NT2/D1 (cell line): ENCODE results near the gene FGD4.
"Not testable (repeated sequence)": the region's sequence is repeated elsewhere in the genome, so short reads cannot be mapped to it uniquely, and the experiment has no call there.

Source experiments
- DNase-seq: peaks from one replicate; pipeline ENCODE4 v3.0.0-alpha.2; 2011; ENCODE audit warnings: low read depth, low spot score
- H3K27me3 ChIP-seq: 2 replicates; pipeline ENCODE4 v1.6.0; 2011; ENCODE audit warnings: mild to moderate bottlenecking; ENCODE audit not compliant: insufficient read length, insufficient read depth
- H3K36me3 ChIP-seq: 2 replicates; pipeline ENCODE4 v1.6.1; 2011; ENCODE audit warnings: mild to moderate bottlenecking, low read length, mixed read lengths; ENCODE audit not compliant: insufficient read depth, insufficient read length
- H3K4me1 ChIP-seq: 2 replicates; pipeline ENCODE4 v1.5.1; 2011; ENCODE audit not compliant: insufficient read depth, insufficient read length
- H3K4me3 ChIP-seq: 2 replicates; pipeline ENCODE4 v1.5.1; 2011; ENCODE audit warnings: low read depth; ENCODE audit not compliant: insufficient read length
- H3K9ac ChIP-seq: 2 replicates; pipeline ENCODE4 v1.6.0; 2011; ENCODE audit warnings: low read depth; ENCODE audit not compliant: insufficient read length
- H3K9me3 ChIP-seq: 2 replicates; pipeline ENCODE4 v1.5.1; 2011; ENCODE audit warnings: mild to moderate bottlenecking, low read length; ENCODE audit not compliant: insufficient read depth
- SUZ12 ChIP-seq: IDR thresholded peaks from 2 replicates; pipeline ENCODE4 v1.6.1; 2011; ENCODE audit not compliant: insufficient read length, insufficient read depth; ENCODE audit errors: extremely low read depth
- YY1 ChIP-seq: IDR thresholded peaks from 2 replicates; pipeline ENCODE4 v1.6.1; 2011; ENCODE audit not compliant: insufficient read length, insufficient read depth
- ZNF274 ChIP-seq: IDR thresholded peaks from 2 replicates; pipeline ENCODE4 v1.6.1; 2011; ENCODE audit warnings: mild to moderate bottlenecking, low read depth, low read length

FGD4 gene

DNA sequence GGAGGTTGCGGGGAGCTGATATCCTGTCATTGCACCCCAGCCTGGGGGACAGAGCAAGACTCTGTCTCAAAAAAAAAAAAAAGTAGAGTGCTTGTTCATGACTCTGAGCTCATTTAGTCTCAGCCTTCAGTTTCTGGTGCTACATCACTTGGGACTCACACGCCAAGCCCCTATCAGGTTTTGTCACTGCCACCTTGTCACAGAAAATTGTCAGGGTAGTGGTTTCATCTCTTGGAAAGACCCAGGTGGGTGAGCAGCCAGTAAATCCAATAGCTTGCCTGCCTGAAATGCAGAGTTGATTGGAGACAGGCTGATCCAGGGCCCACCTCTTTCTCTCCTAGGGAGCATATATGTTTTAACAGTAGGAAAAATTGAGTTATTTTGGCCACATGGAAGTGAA lies 113.0 kb downstream of the FGD4 start:
- DNase-seq = no peak
- Histone ChIP-seq H3K4me3 (no peak overlapping the region), H3K9me3 (no peaks in the 10 kb centered on the region), H3K4me1 (no peaks in the 10 kb centered on the region), H3K9ac (no peak overlapping the region), H3K36me3 (no peaks in the 10 kb centered on the region), H3K27me3 (no peaks in the 10 kb centered on the region)
- no peak for TF ChIP-seq ZNF274
- no peak for TF ChIP-seq YY1
- no peak for TF ChIP-seq SUZ12

- Histone ChIP-seq H3K36me3 (no peaks in the 10 kb centered on the region), H3K4me1 (no peaks in the 10 kb centered on the region), H3K9me3 (no peaks in the 10 kb centered on the region), H3K4me3 (no peak overlapping the region), H3K27me3 (no peaks in the 10 kb centered on the region), H3K9ac (no peak overlapping the region)
- DNase-seq = no peak
- TF ChIP-seq SUZ12 (no peak), YY1 (no peak), ZNF274 (no peak)
These were observed 113.6 kb downstream of the FGD4 start for GRCh38 chr12:32512910-32513309.

DNA sequence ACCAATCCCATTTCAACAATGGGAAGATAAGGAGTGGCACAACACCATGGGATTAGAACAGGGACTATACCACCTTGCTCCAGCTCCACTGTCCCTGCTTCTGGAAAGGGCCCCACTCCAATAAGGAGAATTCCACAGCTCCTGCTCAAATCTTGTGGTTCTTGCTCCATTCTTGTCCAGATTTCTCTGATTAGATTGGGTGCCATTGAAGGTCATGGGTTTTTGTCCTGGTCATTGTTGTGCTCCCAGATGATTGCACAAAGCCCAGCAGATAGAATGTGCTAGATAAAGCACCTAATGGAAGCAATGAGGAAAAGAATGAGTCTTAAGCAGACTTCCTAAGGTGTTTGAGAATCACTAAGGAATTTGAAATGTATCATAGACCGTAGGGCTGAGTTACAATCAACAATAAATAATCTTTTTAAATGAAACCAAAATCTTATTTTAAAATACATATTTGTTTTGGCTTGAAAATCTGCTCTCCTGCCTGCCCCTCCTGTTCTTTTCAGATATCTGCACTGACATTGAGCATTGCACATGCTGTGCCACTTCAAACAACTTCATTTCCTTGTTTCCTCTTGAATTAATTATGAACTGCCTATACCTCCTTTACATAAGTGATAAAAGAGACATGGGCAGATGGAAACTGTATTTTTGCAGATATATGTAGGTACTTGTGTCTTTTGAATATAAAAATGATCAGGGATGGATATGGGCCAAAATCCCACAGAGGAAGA lies 115.9 kb downstream of the FGD4 start:
- DNase-seq = no peak
- no peak for TF ChIP-seq YY1
- no peak for TF ChIP-seq SUZ12
- no peak for TF ChIP-seq ZNF274

DNA sequence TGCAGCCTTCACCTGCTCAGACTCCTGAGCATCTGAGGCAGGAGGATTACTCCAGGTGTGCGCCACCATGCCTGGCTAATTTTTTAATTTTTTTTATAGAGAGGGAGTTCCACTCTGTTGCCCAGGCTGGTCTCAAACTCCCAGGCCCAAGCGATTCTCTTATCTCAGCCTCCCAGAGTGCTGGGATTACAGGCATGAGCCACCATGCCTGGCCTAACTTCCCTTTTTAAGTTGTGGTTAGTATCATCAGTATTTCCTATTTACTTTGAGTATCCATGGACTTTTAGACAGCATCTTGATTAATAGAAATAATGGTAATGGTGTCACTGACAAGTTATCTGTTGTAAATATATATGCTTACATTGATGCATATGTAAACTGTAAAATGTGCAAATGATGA lies 116.9 kb downstream of the FGD4 start:
- no peak overlapping the region for H3K9ac ChIP-seq
- no peak overlapping the region for H3K4me3 ChIP-seq
- TF ChIP-seq YY1 (no peak), ZNF274 (no peak), SUZ12 (no peak)
- H3K36me3 ChIP-seq = no peaks in the 10 kb centered on the region
- H3K27me3 ChIP-seq = no peaks in the 10 kb centered on the region
- no peaks in the 10 kb centered on the region for H3K4me1 ChIP-seq
- no peak for DNase-seq
- no peaks in the 10 kb centered on the region for H3K9me3 ChIP-seq

More for the DNA sequence above, 115.9 kb downstream of the FGD4 start:
- Histone ChIP-seq H3K36me3 (no peaks in the 10 kb centered on the region), H3K9ac (no peak overlapping the region), H3K4me1 (no peaks in the 10 kb centered on the region), H3K4me3 (no peak overlapping the region), H3K27me3 (no peaks in the 10 kb centered on the region), H3K9me3 (no peaks in the 10 kb centered on the region)

DNA sequence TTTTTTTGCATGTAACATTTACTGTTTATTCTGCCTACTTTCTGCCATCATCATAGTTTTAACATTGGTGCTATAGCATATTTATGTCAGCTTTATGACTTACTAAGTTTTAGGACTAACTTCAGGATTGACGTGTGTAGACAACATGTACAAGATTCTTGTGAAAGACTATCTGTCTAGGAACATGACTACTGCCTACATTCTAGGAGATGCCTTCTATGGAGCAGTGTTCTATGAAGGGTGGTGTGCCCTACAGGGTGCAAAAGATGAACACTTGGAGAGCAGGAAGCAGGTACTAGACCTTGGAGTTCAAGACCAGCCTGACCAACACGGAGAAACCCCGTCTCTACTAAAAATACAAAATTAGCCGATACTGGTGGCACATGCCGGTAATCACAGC lies 118.6 kb downstream of the FGD4 start:
- Histone ChIP-seq H3K9ac (no peak overlapping the region), H3K27me3 (no peaks in the 10 kb centered on the region), H3K4me1 (no peaks in the 10 kb centered on the region), H3K9me3 (no peaks in the 10 kb centered on the region), H3K4me3 (no peak overlapping the region), H3K36me3 (no peaks in the 10 kb centered on the region)
- no peak for DNase-seq
- TF ChIP-seq ZNF274 (no peak), YY1 (no peak), SUZ12 (no peak)

- H3K4me1 ChIP-seq = no peaks in the 10 kb centered on the region
- TF ChIP-seq YY1 (no peak), SUZ12 (no peak)
These were observed 119.7 kb downstream of the FGD4 start for GRCh38 chr12:32519047-32519446.

DNA sequence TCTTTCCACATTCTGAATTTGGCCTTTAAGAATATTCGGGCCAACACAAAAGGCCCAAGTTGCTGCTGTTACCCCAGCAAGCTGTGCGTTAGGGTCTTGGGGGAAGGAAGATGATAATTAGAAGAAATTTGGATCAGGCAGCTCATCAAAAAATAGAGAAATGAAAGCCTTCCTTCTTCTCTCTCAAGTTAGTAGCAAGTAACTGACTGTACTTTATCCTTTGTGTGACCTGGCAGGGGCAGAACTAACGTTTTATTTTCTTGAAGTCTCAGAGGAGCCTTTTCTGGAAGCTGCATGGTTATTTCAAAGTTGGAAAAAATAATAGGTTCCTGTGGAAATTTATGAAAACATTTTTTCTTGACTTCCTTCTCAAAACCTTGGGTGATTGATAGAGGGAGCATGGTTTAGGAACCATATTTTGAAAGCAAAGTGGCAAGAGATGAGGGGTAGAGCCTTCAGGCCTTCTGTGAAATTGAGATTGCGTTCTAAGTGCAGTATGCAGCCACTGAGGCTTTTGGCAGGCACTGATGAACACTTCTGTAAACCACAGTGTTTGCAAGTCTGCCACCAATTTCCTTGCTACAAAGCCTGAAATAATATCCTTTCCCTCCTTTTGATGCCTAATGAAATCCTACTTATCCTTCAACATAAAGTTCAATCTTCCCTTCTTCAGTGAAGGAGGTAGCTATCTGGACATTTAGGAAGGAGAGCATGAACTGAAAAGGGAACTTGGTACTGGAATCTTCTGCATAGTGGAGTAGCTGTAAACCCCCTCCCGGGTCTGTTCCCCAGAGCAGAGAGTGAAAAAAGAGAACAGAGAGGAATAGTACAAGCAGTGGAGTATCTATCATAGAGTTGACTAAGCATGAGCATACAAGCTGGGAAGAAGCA lies 123.2 kb downstream of the FGD4 start:
- Histone ChIP-seq H3K4me3 (no peak overlapping the region), H3K36me3 (no peaks in the 10 kb centered on the region), H3K4me1 (no peaks in the 10 kb centered on the region), H3K9ac (no peak overlapping the region), H3K27me3 (no peaks in the 10 kb centered on the region), H3K9me3 (peaks cover 4% of the 10 kb centered on the region; the same call in 1 of the 2 replicates)
- DNase-seq = no peak
- TF ChIP-seq ZNF274 (no peak), SUZ12 (no peak), YY1 (no peak)

More at GRCh38 chr12:32519047-32519446, 119.7 kb downstream of the FGD4 start:
- Histone ChIP-seq H3K4me3 (no peak overlapping the region), H3K36me3 (no peaks in the 10 kb centered on the region), H3K9ac (no peak overlapping the region), H3K27me3 (no peaks in the 10 kb centered on the region), H3K9me3 (no peaks in the 10 kb centered on the region)
- DNase-seq = no peak

- not testable (repeated sequence) for H3K36me3 ChIP-seq, H3K4me3 ChIP-seq, H3K27me3 ChIP-seq, DNase-seq, H3K4me1 ChIP-seq, H3K9ac ChIP-seq, H3K9me3 ChIP-seq
These were observed 126.4 kb downstream of the FGD4 start for GRCh38 chr12:32525802-32526201.

GRCh38 chr12:32526343-32526742 lies 127.0 kb downstream of the FGD4 start:
- not testable (repeated sequence) for H3K27me3 ChIP-seq, H3K9me3 ChIP-seq, H3K36me3 ChIP-seq, H3K9ac ChIP-seq, DNase-seq, H3K4me1 ChIP-seq, H3K4me3 ChIP-seq
